ENCODE measurements around the gene ARHGAP6. TPM values are rescaled to one million over a fixed set of nuclear protein-coding genes. Genes with fewer than 3 reads are reported as not detected.

ARHGAP6 gene
- total and polyA plus RNA-seq, 2 of the 4 experiments (the other 2 are of a cell fraction), result 1.4 to 1.8 TPM

- DNase-seq (no peak), ATAC-seq (ENCODE audit: low read depth) (no peak)
- H3K27ac ChIP-seq (ENCODE audit: insufficient read depth, low read length), result no peak overlapping the region
- H2BK15ac ChIP-seq (ENCODE audit: low read depth, low read length), result no peak overlapping the region
- intact Hi-C loops (cut with micrococcal nuclease), result no loop called here
- H3K36me3 ChIP-seq (ENCODE audit: control insufficient read depth, insufficient read depth, low read length), result no peaks in the 10 kb centered on the region
- H2AK5ac ChIP-seq (ENCODE audit: low read depth, low read length), result no peak overlapping the region
- no peak overlapping the region for H3K56ac ChIP-seq (ENCODE audit: extremely low read depth, insufficient read depth, low read length)
- no peak overlapping the region for H3K4me2 ChIP-seq (ENCODE audit: low read depth, low read length)
- CTCF ChIA-PET, result no interaction called here
- BruUV-seq (replicated peaks), result no TSS peak
- dilution Hi-C loops (cut with HindIII; ENCODE audit: low sequenced_read_pairs, unreplicated experiment), result no loop called here
- H3K14ac ChIP-seq (replicated peaks; ENCODE audit: low read depth, low read length), result no peak overlapping the region
- WGBS, 2 experiments (ENCODE audit: extremely low coverage in 2 of 2, insufficient read length in 1 of 2), result no CpG with 5 or more reads among the region's 4 CpGs
- H3K9me3 ChIP-seq (ENCODE audit: control insufficient read depth, insufficient read depth, low read length), result peaks cover 4% of the 10 kb centered on the region
- no peaks in the 10 kb centered on the region for H3K79me1 ChIP-seq (ENCODE audit: low read depth in 1 of 2, low read length in 2 of 2)
- H3K9ac ChIP-seq (ENCODE audit: low read depth, low read length), result no peak overlapping the region
- no peak overlapping the region for H4K8ac ChIP-seq (ENCODE audit: low read depth in 2 of 2, low read length in 2 of 2)
- H3K4me1 ChIP-seq (ENCODE audit: control insufficient read depth, insufficient read depth, low read length), result peaks cover 3% of the 10 kb centered on the region
- no peak overlapping the region for H3K18ac ChIP-seq (ENCODE audit: low read depth, low read length)
- peaks cover 3% of the 10 kb centered on the region; the same call in 1 of the 2 replicates for H3K9me1 ChIP-seq (ENCODE audit: insufficient read depth, low read length)
- H4K5ac ChIP-seq (ENCODE audit: low read depth, low read length), result no peak overlapping the region; the same call in 1 of the 2 replicates
- no peak overlapping the region for H3K4me3 ChIP-seq (ENCODE audit: insufficient read depth, low read depth, low read length)
- no peak overlapping the region for H3K23ac ChIP-seq (ENCODE audit: low read depth, low read length)
- TF ChIP-seq CHD1 (IDR thresholded peaks at IDR 0.05; ENCODE audit: low read depth, low read length), result no peak
- no peak for TF ChIP-seq USF2 (IDR thresholded peaks at IDR 0.05; ENCODE audit: low read depth, low read length)
- TF ChIP-seq CEBPB (IDR thresholded peaks at IDR 0.05; ENCODE audit: low read depth, low read length), result no peak
- TF ChIP-seq MXI1 (IDR thresholded peaks at IDR 0.05; ENCODE audit: borderline replicate concordance, low read depth, low read length), result no peak
- no peak for TF ChIP-seq SMC3 (IDR thresholded peaks at IDR 0.05; ENCODE audit: low read depth, low read length)
- no peak for TF ChIP-seq BHLHE40 (IDR thresholded peaks at IDR 0.05; ENCODE audit: low read depth, low read length)
- TF ChIP-seq, protein P1, sequence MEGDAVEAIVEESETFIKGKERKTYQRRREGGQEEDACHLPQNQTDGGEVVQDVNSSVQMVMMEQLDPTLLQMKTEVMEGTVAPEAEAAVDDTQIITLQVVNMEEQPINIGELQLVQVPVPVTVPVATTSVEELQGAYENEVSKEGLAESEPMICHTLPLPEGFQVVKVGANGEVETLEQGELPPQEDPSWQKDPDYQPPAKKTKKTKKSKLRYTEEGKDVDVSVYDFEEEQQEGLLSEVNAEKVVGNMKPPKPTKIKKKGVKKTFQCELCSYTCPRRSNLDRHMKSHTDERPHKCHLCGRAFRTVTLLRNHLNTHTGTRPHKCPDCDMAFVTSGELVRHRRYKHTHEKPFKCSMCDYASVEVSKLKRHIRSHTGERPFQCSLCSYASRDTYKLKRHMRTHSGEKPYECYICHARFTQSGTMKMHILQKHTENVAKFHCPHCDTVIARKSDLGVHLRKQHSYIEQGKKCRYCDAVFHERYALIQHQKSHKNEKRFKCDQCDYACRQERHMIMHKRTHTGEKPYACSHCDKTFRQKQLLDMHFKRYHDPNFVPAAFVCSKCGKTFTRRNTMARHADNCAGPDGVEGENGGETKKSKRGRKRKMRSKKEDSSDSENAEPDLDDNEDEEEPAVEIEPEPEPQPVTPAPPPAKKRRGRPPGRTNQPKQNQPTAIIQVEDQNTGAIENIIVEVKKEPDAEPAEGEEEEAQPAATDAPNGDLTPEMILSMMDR (conservative IDR thresholded peaks at IDR 0.05; ENCODE audit: low read depth, low read length), result no peak
- TF ChIP-seq MAZ (IDR thresholded peaks at IDR 0.05; ENCODE audit: borderline replicate concordance, low read depth, low read length), result no peak
- TF ChIP-seq RFX5 (IDR thresholded peaks at IDR 0.05; ENCODE audit: low read depth, low read length), result no peak
- no peak for TF ChIP-seq RAD21 (IDR thresholded peaks at IDR 0.05; ENCODE audit: low read length)
- no peak for TF ChIP-seq NFE2L2 (IDR thresholded peaks at IDR 0.05; ENCODE audit: low read depth, low read length)
- TF ChIP-seq, protein P2, sequence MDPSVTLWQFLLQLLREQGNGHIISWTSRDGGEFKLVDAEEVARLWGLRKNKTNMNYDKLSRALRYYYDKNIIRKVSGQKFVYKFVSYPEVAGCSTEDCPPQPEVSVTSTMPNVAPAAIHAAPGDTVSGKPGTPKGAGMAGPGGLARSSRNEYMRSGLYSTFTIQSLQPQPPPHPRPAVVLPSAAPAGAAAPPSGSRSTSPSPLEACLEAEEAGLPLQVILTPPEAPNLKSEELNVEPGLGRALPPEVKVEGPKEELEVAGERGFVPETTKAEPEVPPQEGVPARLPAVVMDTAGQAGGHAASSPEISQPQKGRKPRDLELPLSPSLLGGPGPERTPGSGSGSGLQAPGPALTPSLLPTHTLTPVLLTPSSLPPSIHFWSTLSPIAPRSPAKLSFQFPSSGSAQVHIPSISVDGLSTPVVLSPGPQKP (IDR thresholded peaks at IDR 0.05; ENCODE audit: borderline replicate concordance, low read depth, low read length), result no peak
- no peak for TF ChIP-seq FOS (IDR thresholded peaks at IDR 0.05; ENCODE audit: low read depth, low read length)
- TF ChIP-seq MAFK (IDR thresholded peaks at IDR 0.05; ENCODE audit: low read depth, low read length), result no peak
- no peak overlapping the region for H2BK20ac ChIP-seq (ENCODE audit: low read depth, low read length)
- no peak overlapping the region for H2AFZ ChIP-seq (replicated peaks; ENCODE audit: low read length, poor library complexity)
- no peak overlapping the region for H4K91ac ChIP-seq (ENCODE audit: insufficient read depth, low read depth, low read length)
- no peak overlapping the region for H2AK9ac ChIP-seq (replicated peaks; ENCODE audit: low read depth, low read length, poor library complexity)
- H2BK120ac ChIP-seq (ENCODE audit: low read depth, low read length), result no peak overlapping the region
- H3K27me3 ChIP-seq (ENCODE audit: control insufficient read depth, insufficient read depth, low read length), result no peaks in the 10 kb centered on the region
- in situ Hi-C loops (cut with MboI; ENCODE audit: low sequenced_read_pairs), result loop anchor here (10.0 kb wide), 1 partner anchor 132 kb away; no protein-coding TSS in a partner anchor
- POLR2A ChIA-PET (ENCODE audit: unreplicated experiment), result no interaction called here
- H4K20me1 ChIP-seq (ENCODE audit: insufficient read depth, low read length), result no peaks in the 10 kb centered on the region
- H2BK5ac ChIP-seq (ENCODE audit: low read depth, low read length, poor library complexity, severe bottlenecking), result no peak overlapping the region
- no peak overlapping the region for H3K4ac ChIP-seq (ENCODE audit: low read depth, low read length)
Measured at GRCh38 chrX:11382930-11383329, 282.8 kb downstream of the ARHGAP6 start.
